Middle frontal gyrus (tissue), 1 donor: ENCODE measurements around the gene ICAM5.
"Not testable (repeated sequence)": the region's sequence is repeated elsewhere in the genome, so short reads cannot be mapped to it uniquely, and the experiment has no call there.

Experiments used
- DNase-seq: peaks from one replicate; pipeline ENCODE4 v3.0.0-alpha.2; 2015; ENCODE audit warnings: low spot score; ENCODE audit errors: extremely low spot score

The ICAM5 gene, protein sequence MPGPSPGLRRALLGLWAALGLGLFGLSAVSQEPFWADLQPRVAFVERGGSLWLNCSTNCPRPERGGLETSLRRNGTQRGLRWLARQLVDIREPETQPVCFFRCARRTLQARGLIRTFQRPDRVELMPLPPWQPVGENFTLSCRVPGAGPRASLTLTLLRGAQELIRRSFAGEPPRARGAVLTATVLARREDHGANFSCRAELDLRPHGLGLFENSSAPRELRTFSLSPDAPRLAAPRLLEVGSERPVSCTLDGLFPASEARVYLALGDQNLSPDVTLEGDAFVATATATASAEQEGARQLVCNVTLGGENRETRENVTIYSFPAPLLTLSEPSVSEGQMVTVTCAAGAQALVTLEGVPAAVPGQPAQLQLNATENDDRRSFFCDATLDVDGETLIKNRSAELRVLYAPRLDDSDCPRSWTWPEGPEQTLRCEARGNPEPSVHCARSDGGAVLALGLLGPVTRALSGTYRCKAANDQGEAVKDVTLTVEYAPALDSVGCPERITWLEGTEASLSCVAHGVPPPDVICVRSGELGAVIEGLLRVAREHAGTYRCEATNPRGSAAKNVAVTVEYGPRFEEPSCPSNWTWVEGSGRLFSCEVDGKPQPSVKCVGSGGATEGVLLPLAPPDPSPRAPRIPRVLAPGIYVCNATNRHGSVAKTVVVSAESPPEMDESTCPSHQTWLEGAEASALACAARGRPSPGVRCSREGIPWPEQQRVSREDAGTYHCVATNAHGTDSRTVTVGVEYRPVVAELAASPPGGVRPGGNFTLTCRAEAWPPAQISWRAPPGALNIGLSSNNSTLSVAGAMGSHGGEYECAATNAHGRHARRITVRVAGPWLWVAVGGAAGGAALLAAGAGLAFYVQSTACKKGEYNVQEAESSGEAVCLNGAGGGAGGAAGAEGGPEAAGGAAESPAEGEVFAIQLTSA

DNA sequence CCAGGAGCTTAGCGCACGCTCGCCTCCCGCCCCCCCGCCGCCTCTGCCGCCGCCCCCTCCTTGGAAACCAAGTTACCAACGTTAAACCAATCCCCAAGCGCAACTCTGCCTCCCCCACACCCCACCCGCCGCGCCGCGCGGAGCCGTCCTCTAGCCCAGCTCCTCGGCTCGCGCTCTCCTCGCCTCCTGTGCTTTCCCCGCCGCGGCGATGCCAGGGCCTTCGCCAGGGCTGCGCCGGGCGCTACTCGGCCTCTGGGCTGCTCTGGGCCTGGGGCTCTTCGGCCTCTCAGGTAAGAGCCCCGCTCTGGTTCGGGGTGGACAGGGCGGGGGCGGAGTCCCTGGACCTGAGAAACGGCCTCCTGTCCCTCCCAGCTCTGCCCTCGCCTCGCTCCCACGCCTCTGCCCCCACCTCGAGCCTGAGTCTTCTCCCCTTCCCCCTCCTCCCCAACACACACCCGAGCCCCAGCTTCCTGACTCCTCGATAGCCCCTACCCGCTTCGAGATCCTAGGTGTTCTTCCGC is at the start of gene ICAM5:
Gene ICAM5 (plus strand): TSS at position 117 of the 521 bp plus-strand sequence. CDS start 92 bp downstream, at position 209.
- DNase-seq: no peak

DNA sequence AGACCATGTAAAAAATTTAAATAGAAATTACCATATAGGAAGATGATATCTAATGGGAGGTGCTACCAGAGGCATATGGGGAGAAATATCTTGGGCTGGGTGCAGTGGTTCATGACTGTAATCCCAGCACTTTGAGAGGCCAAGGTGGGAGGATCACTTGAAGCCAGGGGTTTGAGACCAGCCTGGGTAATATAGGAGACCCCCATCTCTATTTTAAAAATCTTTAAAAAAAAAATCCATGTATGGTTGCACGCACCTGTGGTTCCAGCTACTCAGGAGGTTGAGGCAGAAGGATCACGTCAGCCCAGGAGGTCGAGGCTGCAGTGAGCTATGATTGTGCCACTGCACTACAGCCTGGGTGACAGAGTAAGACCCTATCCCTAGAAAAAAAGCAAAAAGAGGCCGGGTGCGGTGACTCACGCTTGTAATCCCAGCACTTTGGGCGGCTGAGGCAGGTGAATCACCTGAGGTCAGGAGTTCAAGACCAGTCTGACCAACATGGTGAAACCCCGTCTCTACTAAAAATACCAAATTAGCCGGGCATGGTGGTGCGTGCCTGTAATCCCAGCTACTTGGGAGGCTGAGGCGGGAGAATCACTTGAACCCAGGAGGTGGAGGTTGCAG is 47.8 kb upstream of the ICAM5 start:
- DNase-seq: not testable (repeated sequence)

DNA sequence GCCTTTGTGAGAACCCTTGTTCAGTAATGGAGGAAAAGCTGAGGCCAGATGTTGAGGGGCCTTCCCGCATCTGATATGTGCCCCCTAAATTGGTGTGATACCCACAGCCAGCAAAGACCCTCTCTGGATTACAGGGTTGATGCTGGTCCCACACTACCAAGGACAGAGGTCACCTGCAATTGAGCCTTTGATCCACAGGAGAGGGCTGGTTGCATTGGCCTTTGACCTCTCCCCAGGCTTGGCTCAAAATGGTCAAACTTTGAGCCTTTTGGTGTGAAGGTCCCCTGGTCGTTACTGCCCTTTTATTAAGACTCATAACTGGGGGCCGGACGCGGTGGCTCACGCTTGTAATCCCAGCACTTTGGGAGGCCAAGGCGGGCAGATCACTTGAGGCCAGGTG is 46.1 kb upstream of the ICAM5 start:
- DNase-seq: no peak

DNA sequence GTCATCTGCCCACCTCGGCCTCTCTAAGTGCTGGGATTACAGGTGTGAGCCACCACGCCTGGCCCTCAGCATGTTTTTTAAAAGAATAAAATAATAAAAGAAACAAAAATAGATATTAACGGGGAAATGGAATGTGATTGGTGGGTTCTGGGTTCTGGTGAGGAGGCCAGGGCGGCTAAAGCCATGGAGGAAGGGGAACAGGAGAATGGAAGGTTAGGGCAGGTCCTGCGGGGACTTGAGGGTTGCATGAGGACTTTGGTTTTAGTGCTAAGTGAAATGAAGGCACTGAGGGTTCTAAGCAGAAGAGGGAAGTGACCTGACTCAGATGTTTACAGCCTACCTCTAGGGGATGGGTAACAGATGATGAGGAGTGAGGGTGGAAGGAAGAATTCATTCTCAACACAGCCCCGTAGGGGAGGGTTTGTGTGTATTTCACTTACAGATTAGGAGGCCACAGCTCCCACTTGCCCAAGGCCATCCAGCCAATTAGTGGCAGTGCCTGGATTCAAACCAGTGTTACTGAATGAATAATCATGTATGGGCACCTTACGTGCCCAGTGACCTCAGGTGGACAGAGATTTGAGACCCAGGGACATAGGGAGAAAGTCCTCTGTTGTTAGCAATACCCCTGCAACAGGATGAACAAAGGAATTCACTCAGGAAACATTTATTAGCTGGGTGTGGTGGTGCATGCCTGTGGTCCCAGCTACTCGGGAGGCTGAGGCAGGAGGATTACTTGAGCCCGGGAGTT is 44.4 kb upstream of the ICAM5 start:
- no peak for DNase-seq

DNA sequence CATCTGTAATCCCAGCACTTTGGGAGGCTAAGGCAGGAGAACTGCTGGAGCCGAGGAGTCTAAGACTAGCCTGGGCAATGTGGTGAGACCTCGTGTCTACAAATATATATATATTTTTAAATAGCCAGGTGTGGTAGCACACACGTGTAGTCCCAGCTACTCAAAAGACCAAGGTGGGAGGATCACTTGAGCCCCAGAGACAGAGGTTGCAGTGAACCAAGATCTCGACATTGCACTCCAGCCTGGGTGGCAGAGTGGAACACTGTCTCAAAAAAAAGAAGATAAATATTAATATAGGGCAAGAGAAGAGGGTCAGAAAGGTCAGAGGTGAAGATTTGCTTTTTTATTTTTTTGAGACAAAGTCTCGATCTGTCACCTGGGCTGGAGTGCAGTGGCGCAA is 43.2 kb upstream of the ICAM5 start:
- no peak for DNase-seq

DNA sequence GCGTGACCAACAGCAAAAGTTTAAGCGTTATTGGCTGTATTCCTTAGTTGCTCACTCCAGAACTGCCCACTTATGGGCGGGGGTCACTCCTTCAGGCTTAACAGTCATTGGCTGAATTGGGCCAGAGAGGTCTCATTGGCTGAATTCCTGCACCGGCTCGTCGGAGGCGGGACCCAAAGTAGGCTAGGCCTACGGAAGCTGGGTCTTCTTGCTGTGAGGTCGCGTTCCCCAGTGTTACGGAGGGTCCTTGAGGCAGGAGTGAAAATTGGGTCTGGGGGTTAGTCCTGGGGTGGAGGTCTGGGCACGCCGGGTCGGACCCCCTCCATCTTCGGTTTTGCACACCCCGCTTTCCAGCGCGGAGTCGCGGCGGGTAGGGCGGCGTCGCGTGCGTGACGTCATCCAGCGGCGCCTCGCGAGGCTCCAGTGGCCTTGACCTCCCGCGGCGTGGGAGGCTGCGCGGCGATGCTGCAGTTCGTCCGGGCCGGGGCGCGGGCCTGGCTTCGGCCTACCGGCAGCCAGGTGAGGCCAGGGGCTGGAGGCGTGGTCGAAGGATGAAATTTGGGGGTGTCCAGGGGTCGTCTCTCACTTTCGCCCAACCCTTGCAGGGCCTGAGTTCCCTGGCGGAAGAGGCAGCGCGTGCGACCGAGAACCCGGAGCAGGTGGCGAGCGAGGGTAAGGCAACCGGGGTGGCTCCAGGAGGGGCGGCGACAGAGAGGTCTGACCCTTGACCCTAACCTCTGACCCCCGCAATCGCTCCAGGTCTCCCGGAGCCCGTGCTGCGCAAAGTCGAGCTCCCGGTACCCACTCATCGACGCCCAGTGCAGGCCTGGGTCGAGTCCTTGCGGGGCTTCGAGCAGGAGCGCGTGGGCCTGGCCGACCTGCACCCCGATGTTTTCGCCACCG is 37.7 kb upstream of the ICAM5 start, which contains the start of gene MRPL4:
Gene MRPL4 (plus strand): TSS at position 423 of the 903 bp plus-strand sequence. CDS start 40 bp downstream, at position 463.
- peak; percentile 98 for DNase-seq

DNA sequence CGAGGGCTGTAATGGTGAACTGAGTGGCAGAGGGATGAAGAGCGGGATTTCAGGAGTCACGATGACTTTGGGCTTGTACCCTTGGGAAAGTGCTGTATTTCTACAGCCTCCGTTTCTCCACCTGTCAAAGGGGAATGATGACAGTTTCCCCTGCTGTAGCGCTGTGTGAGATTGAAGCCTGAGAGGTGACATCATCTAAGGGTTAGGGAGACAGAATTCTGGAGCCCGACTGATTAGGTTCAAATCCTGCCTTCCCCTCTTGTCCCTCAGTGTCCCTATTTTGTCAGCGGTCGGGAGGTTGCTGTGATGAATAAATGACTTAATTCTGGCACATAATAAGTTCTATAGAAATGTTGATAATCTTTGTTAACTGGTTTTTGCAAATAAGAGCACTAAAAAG is 37.0 kb upstream of the ICAM5 start:
- no peak for DNase-seq

DNA sequence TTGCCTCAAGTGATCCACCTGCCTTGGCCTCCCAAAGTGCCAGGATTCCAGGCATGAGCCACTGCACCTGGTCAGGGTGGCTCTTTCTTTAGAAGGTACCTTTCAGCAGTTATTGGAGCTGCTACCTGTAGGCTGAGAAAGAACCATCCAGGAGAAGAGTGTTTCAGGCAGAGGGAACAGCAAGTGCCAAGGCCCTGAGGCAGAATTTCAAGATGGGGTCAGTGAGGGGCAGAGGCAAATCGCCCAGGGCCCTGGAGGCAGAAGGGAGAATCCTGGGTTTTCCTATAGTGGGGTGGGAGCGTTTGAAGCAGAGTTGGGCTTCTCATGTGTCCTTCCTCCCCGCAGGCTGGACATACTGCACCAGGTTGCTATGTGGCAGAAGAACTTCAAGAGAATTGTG is 35.5 kb upstream of the ICAM5 start:
- no peak for DNase-seq

DNA sequence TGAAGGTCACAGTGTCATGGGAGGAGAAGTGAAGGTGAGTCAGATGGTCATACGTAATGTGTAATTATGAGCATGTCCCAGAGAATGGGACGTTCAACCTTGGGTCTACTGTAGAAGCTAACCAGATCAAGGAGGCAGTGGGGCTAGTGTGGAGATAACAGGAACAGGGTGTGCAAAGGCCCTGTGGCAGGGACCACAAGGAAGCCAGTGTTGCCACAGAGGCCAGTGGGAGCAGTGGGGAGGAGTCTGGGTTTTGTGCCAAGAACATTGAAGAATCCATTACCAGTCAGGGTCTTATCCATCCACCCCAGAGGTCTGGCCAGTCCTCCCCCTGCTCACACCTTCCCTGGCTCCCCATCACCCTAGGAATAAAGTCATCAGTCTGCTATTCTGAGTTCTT is 34.4 kb upstream of the ICAM5 start:
- no peak for DNase-seq

DNA sequence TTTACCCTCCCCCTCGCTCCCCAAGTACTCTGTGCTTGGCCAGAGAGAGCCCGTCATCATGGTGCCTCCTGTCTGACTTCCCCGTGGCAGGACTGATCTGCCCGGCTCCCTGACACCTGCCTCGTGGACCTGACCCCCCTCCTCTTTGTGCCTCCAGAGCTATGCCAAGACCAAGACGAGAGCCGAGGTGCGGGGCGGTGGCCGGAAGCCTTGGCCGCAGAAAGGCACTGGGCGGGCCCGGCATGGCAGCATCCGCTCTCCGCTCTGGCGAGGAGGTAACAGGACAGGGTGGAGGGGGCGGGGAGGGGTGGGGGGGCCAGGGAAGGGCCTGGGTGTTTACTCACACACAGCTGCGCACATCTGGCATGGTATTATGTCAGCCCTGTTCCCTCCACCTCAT is 33.2 kb upstream of the ICAM5 start:
- no peak for DNase-seq

DNA sequence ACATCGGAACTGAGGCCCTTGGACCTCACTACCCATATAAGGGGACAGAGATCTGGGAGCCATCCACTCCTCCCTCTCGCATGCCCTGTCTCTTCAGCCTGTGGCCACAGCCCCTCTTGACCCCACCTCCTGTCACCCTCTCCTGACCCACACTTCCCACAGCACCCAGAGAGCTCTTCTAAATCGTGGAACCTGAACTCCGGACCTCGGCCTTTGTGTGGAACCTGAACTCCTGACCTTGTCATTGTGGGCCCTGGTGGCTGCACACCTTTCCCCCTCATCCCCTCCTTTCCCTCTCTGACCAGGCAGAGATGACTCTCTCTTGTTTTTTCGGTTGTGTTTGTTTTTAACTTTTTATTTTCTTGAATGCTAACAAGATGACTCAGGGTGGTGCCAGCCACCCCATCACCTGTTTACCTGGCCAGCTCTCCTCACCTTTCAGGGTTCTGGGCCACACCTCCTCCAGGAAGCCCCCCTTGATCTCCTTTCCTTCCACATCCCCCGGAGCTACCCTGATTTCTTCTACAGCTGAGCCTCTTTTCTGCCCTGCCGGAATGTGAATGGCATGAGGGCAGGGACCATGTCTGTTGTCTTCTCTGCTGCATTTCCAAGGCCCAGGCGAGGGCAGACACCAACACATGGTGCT is 32.7 kb upstream of the ICAM5 start:
- DNase-seq: no peak

DNA sequence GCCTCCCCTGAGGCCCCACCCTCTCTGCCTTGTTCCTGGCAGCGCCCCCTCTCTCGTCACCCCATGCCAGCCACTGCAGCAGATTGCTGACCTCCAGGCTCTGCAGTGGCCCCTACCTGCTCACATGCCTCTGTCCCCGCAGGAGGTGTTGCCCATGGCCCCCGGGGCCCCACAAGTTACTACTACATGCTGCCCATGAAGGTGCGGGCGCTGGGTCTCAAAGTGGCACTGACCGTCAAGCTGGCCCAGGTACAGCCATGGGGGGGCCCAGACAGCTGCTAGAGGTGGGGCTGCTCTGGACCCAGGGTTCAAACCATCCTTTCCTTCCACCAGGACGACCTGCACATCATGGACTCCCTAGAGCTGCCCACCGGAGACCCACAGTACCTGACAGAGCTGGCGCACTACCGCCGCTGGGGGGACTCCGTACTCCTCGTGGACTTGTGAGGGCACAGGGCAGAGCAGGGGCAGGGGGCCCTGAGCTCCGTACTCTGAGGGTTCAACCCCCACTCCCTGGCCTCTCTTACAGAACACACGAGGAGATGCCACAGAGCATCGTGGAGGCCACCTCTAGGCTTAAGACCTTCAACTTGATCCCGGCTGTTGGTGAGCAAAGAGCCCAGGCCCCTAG is 31.6 kb upstream of the ICAM5 start:
- DNase-seq: no peak

DNA sequence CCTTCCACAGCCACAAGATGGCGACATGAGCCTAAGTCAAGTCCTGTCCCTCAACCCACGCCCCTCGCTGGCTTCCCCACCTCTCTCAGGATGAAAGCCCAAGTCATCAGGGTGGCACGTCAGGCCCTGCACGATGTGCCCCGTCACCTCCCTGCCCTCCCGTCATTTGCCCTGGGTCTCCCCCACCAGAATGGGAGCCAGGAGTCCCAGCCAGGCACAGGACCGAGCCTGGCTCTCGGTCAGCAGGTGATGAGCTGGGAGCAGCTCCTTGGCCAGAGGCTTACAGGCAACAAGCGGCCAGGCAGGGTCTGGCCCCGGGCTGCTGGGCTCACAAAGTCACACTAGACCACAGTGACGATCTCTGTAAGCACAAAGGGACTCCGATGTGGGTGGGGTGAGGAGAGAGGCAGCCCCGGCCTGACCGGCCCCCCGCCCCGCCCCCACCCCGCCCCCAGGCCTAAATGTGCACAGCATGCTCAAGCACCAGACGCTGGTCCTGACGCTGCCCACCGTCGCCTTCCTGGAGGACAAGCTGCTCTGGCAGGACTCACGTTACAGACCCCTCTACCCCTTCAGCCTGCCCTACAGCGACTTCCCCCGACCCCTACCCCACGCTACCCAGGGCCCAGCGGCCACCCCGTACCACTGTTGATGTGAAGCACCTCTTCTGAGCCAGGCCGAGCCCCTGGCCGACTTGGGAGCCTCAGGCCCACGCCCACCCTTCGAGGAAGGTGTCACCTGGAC is 30.4 kb upstream of the ICAM5 start:
- DNase-seq: peak; percentile 54

DNA sequence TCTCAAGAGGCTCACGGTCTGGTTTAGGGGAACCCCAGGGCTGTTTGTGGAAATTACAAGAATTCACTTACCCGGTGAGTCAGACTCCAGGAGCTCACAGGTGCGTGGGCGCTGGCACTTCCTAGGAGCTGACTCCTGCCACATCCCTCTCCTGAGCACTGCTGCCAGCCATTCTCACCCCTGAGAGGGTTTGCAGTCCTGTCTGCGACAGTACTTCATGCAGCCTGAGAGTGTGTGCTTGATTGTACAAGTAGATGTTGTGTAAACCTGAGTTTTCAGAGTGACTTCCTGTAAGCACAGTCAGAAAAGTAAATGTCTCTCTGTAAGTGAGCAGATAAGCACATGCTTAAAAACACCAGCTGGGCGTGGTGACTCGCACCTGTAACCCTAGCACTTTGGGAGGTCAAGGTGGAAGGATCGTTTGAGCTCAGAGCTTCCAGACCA is 29.6 kb upstream of the ICAM5 start:
- no peak for DNase-seq

DNA sequence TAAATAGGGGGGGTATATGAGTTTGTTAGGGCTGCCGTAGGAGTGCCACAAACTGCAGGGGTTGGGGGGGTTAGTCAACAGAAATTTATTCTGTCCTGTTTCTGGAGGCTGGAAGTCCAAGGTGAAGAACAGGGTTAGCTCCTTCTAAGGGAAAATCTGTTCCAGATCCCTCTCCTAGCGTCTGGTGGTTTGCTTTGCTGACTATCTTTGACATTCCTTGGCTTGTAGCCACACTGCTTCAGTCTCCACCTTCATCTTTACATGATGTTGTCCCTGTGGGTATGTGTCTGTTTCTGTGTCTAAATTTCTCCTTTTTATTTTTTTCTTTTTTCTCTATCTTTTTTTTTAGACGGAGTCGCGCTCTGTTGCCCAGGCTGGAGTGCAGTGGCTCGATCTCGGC is 27.0 kb upstream of the ICAM5 start:
- DNase-seq: no peak

DNA sequence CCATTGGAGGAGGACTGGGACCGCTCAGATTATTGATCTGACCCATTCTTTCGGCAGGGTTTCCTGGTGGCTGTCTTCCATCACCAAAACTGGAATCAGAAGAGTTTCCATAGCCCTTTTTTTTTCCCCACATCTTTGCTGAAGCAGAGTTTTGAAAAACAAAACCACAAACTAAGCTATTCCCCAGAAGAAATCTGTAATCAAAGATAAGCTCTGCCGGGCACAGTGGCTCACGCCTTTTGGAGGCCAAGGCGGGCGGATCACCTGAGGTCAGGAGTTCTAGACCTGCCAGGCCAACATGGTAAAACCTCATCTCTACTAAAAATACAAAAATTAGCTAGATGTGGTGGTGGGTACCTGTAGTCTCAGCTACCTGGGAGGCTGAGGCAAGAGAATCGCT is 23.0 kb upstream of the ICAM5 start:
- no peak for DNase-seq

DNA sequence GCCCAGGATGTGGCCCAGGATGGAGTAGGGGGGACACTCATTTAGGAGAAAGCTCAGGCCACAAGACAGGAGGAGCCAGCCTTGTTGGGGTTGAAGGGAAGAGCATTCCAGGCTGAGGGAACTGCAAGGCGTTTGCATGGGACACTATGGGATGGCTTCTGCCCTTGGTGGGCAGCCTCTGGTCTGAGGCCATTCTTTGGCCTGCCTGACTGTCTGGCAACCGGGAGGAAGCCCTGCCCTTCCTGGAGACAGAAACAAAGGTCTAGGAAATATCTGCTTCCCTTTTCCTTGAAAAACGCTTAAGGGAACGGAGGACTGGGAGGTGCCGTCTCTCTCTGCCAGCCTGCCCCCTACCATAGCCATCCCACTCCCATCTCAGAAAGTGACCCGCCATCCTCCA is 21.7 kb upstream of the ICAM5 start:
- DNase-seq: no peak
